HepG2 (cell line): Measurements from ENCODE around the gene ENG. TPM values are rescaled to one million over a fixed set of nuclear protein-coding genes. Genes with fewer than 3 reads are reported as not detected.

Source experiments
- ELF3 ChIP-seq: IDR thresholded peaks from 2 replicates; pipeline ENCODE4 v1.6.1; 2016; ENCODE audit warnings: missing genetic modification reagents, missing compliant biosample characterization
- FOSL1 ChIP-seq: sonication (generic); formaldehyde crosslinking; IDR thresholded peaks from 2 replicates; pipeline ENCODE4 v1.9.0; 2021; ENCODE audit warnings: missing genetic modification reagents, borderline replicate concordance
- HDAC2 ChIP-seq: sonication (generic); formaldehyde crosslinking; IDR thresholded peaks from 2 replicates; pipeline ENCODE4 v1.4.0; 2020; ENCODE audit warnings: missing genetic modification reagents
- HNF4G ChIP-seq, 2 experiments: sonication (generic) in 1 of 2; formaldehyde crosslinking in 1 of 2; IDR thresholded peaks; 2 replicates each; pipeline versions ENCODE4 v1.4.0 to v1.6.1; 2011 to 2020; ENCODE audit warnings: borderline replicate concordance in 2 of 2, low read depth in 2 of 2, mild to moderate bottlenecking in 2 of 2, low read length in 1 of 2, missing genetic modification reagents in 1 of 2, moderate library complexity in 1 of 2
- KMT2B ChIP-seq: IDR thresholded peaks from 2 replicates; pipeline ENCODE4 v1.6.1; 2016; ENCODE audit warnings: missing genetic modification reagents, missing compliant biosample characterization
- MAFF ChIP-seq: IDR thresholded peaks from 2 replicates; pipeline ENCODE4 v1.6.1; 2011; ENCODE audit warnings: low read depth, low read length, improper control_type of control experiment
- MTF2 ChIP-seq: sonication (generic); formaldehyde crosslinking; IDR thresholded peaks from 2 replicates; pipeline ENCODE4 v1.5.0; 2020; ENCODE audit warnings: missing genetic modification reagents, borderline replicate concordance
- NFE2L1 ChIP-seq: sonication (generic); formaldehyde crosslinking; IDR thresholded peaks from 2 replicates; pipeline ENCODE4 v1.4.0; 2020; ENCODE audit warnings: missing genetic modification reagents, mild to moderate bottlenecking, borderline replicate concordance
- NR1H2 ChIP-seq: sonication (generic); formaldehyde crosslinking; IDR thresholded peaks from 2 replicates; pipeline ENCODE4 v1.8.1; 2022; ENCODE audit warnings: low read depth, missing genetic modification reagents, borderline replicate concordance
- PHF21A ChIP-seq: sonication (generic); formaldehyde crosslinking; IDR thresholded peaks from 2 replicates; pipeline ENCODE4 v1.5.0; 2020; ENCODE audit warnings: mild to moderate bottlenecking, missing genetic modification reagents
- RCOR2 ChIP-seq: IDR thresholded peaks from 2 replicates; pipeline ENCODE4 v1.6.1; 2016; ENCODE audit warnings: missing biosample characterization, missing genetic modification reagents
- SAP130 ChIP-seq: IDR thresholded peaks from 2 replicates; pipeline ENCODE4 v1.6.1; 2016; ENCODE audit warnings: low read depth
- TAF15 ChIP-seq: fragments of 200-400 bp; formaldehyde crosslinking; IDR thresholded peaks from one replicate; pipeline ENCODE4 v1.6.1; 2018; ENCODE audit warnings: mild to moderate bottlenecking, low read depth, low read length; ENCODE audit not compliant: poor library complexity, severe bottlenecking
- TOE1 ChIP-seq: sonication (generic); formaldehyde crosslinking; IDR thresholded peaks from 2 replicates; pipeline ENCODE4 v1.4.0; 2020; ENCODE audit warnings: mild to moderate bottlenecking, missing genetic modification reagents
- ZFAT ChIP-seq: sonication (generic); formaldehyde crosslinking; conservative IDR thresholded peaks from 2 replicates; pipeline ENCODE4 v1.8.1; 2023; ENCODE audit warnings: missing genetic modification reagents, inconsistent platforms
- ZNF709 ChIP-seq: sonication (generic); formaldehyde crosslinking; IDR thresholded peaks from 2 replicates; pipeline ENCODE4 v1.5.0; 2020; ENCODE audit warnings: mild to moderate bottlenecking, missing genetic modification reagents
- polyA plus RNA-seq, 8 experiments: library from polyadenylated mRNA; depleted of rRNA in 3 of 8; stranded (reverse) in 7 of 8; unstranded in 1 of 8; fragments of >200 nt; fragmentation: Illumina TruSeq in 4 of 8; extraction: Trizol in 4 of 8; gene quantifications; 2 replicates each; pipeline versions ENCODE4 v1.2.1 to v1.2.3, GENCODE V29; 2011 to 2016; ENCODE audit warnings: low read depth in 4 of 8, missing spikeins in 1 of 8, mixed read lengths in 1 of 8; ENCODE audit not compliant: insufficient read depth in 1 of 8
- total RNA-seq, 5 experiments: library from RNA; depleted of rRNA; stranded (reverse); fragments of >200 nt; fragmentation: Illumina TruSeq; extraction: Trizol; gene quantifications; 2 replicates each; pipeline ENCODE4 v1.2.3, GENCODE V29; 2016; ENCODE audit warnings: low read depth in 1 of 5
- TF ChIP-seq, protein P1 (sequence below): sonication (generic); formaldehyde crosslinking; IDR thresholded peaks from 2 replicates; pipeline ENCODE4 v1.5.1; 2020; ENCODE audit warnings: mild to moderate bottlenecking, moderate library complexity, missing genetic modification reagents
- TF ChIP-seq, protein P2 (sequence below): sonication (generic); IDR thresholded peaks from 2 replicates; pipeline ENCODE4 v1.6.1; 2016; ENCODE audit warnings: low read depth, borderline replicate concordance
- TF ChIP-seq, protein P3 (sequence below): sonication (generic); formaldehyde crosslinking; IDR thresholded peaks from 2 replicates; pipeline ENCODE4 v1.4.0; 2020; ENCODE audit warnings: missing genetic modification reagents, borderline replicate concordance
- TF ChIP-seq, protein P4 (sequence below): sonication (generic); formaldehyde crosslinking; IDR thresholded peaks from 2 replicates; pipeline ENCODE4 v1.4.0; 2020; ENCODE audit warnings: missing genetic modification reagents, mild to moderate bottlenecking, borderline replicate concordance
- TF ChIP-seq, protein P5 (sequence below): conservative IDR thresholded peaks from 2 replicates; pipeline ENCODE4 v1.6.1; 2018; ENCODE audit warnings: missing genetic modification reagents

ENG gene
- total and polyA plus RNA-seq, 2 of the 13 experiments (the other 11 are each of a cell fraction or from before 2014, with no cell fraction given): 0.02 to 1.1 TPM

DNA sequence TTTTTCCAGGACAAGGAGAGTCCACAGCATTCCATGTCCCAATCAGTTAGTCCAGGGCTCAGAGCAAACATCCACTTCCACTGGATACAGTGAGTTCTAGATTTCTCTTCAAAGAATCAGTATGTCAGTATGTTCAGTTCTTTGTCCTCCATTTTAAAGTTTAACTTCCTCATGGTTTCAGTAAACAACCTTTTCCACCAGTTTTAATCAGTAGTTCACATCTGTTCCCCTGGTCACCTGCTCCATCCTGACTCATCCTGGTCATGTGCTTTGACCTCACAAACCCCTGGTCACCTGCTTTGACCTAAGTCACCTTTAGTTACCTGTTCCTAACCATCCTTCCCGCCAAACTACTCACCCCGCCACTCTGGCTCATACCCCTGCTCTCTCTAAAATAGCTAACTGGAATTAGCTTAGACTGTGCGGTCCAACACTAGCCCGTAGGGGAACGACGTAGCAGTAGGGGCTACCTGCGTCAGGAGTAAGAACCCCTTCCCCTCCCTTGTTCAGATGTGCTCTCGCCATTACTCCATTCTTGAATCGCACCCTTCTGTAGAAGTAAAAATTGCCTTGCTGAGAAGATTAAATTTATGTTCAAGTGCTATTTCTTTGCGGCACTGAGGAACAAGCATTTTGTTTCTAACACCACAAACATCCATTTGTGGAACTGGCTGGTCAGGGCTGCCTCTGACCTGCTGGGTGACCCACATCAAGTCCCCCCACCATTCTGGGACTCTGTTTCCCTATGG is 5.5 kb downstream of the ENG start (continued):
- TF ChIP-seq, protein P1, sequence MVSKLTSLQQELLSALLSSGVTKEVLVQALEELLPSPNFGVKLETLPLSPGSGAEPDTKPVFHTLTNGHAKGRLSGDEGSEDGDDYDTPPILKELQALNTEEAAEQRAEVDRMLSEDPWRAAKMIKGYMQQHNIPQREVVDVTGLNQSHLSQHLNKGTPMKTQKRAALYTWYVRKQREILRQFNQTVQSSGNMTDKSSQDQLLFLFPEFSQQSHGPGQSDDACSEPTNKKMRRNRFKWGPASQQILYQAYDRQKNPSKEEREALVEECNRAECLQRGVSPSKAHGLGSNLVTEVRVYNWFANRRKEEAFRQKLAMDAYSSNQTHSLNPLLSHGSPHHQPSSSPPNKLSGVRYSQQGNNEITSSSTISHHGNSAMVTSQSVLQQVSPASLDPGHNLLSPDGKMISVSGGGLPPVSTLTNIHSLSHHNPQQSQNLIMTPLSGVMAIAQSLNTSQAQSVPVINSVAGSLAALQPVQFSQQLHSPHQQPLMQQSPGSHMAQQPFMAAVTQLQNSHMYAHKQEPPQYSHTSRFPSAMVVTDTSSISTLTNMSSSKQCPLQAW (CRISPR knock-in tag): no peak
- TF ChIP-seq, protein P2, sequence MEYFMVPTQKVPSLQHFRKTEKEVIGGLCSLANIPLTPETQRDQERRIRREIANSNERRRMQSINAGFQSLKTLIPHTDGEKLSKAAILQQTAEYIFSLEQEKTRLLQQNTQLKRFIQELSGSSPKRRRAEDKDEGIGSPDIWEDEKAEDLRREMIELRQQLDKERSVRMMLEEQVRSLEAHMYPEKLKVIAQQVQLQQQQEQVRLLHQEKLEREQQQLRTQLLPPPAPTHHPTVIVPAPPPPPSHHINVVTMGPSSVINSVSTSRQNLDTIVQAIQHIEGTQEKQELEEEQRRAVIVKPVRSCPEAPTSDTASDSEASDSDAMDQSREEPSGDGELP: peak; percentile 22; the same call in 1 of the 2 replicates
- TF ChIP-seq KMT2B (CRISPR knock-in tag) (no peak), HDAC2 (peak; percentile 39; the same call in 1 of the 2 replicates), HNF4G (IDR thresholded peaks at IDR 0.05; ENCODE audit: borderline replicate concordance, low read depth, low read length) (no peak), HNF4G (CRISPR knock-in tag; IDR thresholded peaks at IDR 0.05; ENCODE audit: borderline replicate concordance, low read depth) (no peak), SAP130 (CRISPR knock-in tag) (peak; percentile 45), NR1H2 (no peak), PHF21A (CRISPR knock-in tag) (no peak), ELF3 (CRISPR knock-in tag) (peak; percentile 91), TAF15 (no peak), TOE1 (CRISPR knock-in tag) (no peak), NFE2L1 (CRISPR knock-in tag) (no peak), ZNF709 (CRISPR knock-in tag) (no peak), FOSL1 (CRISPR knock-in tag) (peak; percentile 52; the same call in 1 of the 2 replicates), RCOR2 (no peak), MAFF (no peak), MTF2 (no peak), ZFAT (CRISPR knock-in tag) (no peak)
- TF ChIP-seq, protein P3, sequence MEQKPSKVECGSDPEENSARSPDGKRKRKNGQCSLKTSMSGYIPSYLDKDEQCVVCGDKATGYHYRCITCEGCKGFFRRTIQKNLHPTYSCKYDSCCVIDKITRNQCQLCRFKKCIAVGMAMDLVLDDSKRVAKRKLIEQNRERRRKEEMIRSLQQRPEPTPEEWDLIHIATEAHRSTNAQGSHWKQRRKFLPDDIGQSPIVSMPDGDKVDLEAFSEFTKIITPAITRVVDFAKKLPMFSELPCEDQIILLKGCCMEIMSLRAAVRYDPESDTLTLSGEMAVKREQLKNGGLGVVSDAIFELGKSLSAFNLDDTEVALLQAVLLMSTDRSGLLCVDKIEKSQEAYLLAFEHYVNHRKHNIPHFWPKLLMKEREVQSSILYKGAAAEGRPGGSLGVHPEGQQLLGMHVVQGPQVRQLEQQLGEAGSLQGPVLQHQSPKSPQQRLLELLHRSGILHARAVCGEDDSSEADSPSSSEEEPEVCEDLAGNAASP (CRISPR knock-in tag): peak; percentile 91; the same call in 1 of the 2 replicates
- TF ChIP-seq, protein P4, sequence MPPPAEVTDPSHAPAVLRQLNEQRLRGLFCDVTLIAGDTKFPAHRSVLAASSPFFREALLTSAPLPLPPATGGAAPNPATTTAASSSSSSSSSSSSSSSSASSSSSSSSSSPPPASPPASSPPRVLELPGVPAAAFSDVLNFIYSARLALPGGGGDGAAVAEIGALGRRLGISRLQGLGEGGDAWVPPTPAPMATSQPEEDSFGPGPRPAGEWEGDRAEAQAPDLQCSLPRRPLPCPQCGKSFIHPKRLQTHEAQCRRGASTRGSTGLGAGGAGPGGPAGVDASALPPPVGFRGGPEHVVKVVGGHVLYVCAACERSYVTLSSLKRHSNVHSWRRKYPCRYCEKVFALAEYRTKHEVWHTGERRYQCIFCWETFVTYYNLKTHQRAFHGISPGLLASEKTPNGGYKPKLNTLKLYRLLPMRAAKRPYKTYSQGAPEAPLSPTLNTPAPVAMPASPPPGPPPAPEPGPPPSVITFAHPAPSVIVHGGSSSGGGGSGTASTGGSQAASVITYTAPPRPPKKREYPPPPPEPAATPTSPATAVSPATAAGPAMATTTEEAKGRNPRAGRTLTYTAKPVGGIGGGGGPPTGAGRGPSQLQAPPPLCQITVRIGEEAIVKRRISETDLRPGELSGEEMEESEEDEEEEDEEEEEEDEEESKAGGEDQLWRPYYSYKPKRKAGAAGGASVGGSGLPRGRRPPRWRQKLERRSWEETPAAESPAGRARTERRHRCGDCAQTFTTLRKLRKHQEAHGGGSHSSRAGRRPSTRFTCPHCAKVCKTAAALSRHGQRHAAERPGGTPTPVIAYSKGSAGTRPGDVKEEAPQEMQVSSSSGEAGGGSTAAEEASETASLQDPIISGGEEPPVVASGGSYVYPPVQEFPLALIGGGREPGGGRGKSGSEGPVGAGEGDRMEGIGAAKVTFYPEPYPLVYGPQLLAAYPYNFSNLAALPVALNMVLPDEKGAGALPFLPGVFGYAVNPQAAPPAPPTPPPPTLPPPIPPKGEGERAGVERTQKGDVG (CRISPR knock-in tag): no peak
- TF ChIP-seq, protein P5, sequence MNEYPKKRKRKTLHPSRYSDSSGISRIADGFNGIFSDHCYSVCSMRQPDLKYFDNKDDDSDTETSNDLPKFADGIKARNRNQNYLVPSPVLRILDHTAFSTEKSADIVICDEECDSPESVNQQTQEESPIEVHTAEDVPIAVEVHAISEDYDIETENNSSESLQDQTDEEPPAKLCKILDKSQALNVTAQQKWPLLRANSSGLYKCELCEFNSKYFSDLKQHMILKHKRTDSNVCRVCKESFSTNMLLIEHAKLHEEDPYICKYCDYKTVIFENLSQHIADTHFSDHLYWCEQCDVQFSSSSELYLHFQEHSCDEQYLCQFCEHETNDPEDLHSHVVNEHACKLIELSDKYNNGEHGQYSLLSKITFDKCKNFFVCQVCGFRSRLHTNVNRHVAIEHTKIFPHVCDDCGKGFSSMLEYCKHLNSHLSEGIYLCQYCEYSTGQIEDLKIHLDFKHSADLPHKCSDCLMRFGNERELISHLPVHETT (CRISPR knock-in tag): no peak
